Tibial nerve (tissue), 4 donors: ENCODE results near the gene OSBPL8. TPM values are rescaled to one million over a fixed set of nuclear protein-coding genes. Genes with fewer than 3 reads are reported as not detected.
"Not testable (repeated sequence)": the region's sequence is repeated elsewhere in the genome, so short reads cannot be mapped to it uniquely, and the experiment has no call there.

Experiments used
- DNase-seq, 2 donors: peaks; one replicate each; pipeline ENCODE4 v3.0.0-alpha.2; 2019; ENCODE audit warnings: low spot score in 2 of 2
- H3K27ac ChIP-seq, 4 donors: fragments of 200-600 bp; sonication (generic) in 3 of 4; one replicate each; pipeline ENCODE4 v1.5.1; 2017 to 2019; ENCODE audit warnings: mild to moderate bottlenecking in 1 of 4
- H3K27me3 ChIP-seq, 2 donors: fragments of 200-600 bp; sonication (generic) in 1 of 2; one replicate each; pipeline versions ENCODE4 v1.5.1 to v1.6.0; 2017 to 2019
- H3K36me3 ChIP-seq, 3 donors: fragments of 200-600 bp; sonication (generic); one replicate each; pipeline ENCODE4 v1.5.1; 2018 to 2019
- H3K4me1 ChIP-seq, 4 donors: fragments of 200-600 bp; sonication (generic) in 3 of 4; one replicate each; pipeline ENCODE4 v1.5.1; 2017 to 2019
- H3K4me3 ChIP-seq, 4 donors: fragments of 200-600 bp; sonication (generic) in 3 of 4; one replicate each; pipeline ENCODE4 v1.5.1; 2017 to 2019; ENCODE audit warnings: mild to moderate bottlenecking in 1 of 4, moderate library complexity in 1 of 4
- H3K9me3 ChIP-seq, 4 donors: fragments of 200-600 bp; sonication (generic) in 3 of 4; one replicate each; pipeline ENCODE4 v1.5.1; 2017 to 2019
- CTCF ChIP-seq, 5 experiments: fragments of 200-600 bp in 3 of 5; fragments of 450-650 bp in 2 of 5; sonication (generic) in 3 of 5; IDR thresholded peaks; one replicate each; pipeline ENCODE4 v1.5.1; 2016 to 2019; ENCODE audit warnings: antibody characterized with exemption in 5 of 5, mild to moderate bottlenecking in 3 of 5, moderate library complexity in 2 of 5
- EP300 ChIP-seq, 2 donors: sonication (generic); formaldehyde crosslinking; IDR thresholded peaks; one replicate each; pipeline ENCODE4 v1.6.1; 2017; ENCODE audit warnings: antibody characterized with exemption in 2 of 2, mild to moderate bottlenecking in 1 of 2
- POLR2A ChIP-seq, 2 donors: fragments of 450-650 bp; IDR thresholded peaks; one replicate each; pipeline ENCODE4 v1.6.1; 2017; ENCODE audit warnings: antibody characterized with exemption in 2 of 2, mild to moderate bottlenecking in 2 of 2, moderate library complexity in 2 of 2
- WGBS, 2 donors: methylation state at CpG; one replicate each; pipeline ENCODE4 v1.1.5; 2018; 5-methylcytosine and 5-hydroxymethylcytosine counted together
- total RNA-seq, 4 donors: library from RNA; depleted of rRNA; stranded (reverse); fragments of >200 nt; gene quantifications; one replicate each; pipeline ENCODE4 v1.1.0, GENCODE V29; 2016

OSBPL8 gene
- total RNA-seq, 4 donors from 2014 or later = 90.9 to 151 (median 119) TPM

GRCh38 chr12:76505050-76505449 lies 54.5 kb downstream of the OSBPL8 start:
- WGBS, 2 donors = 96 to 98% methylated on average over 2 of the region's 2 CpGs
- H3K27me3 ChIP-seq = no peaks in the 10 kb centered on the region
- H3K4me3 ChIP-seq = no peak overlapping the region
- no peaks in the 10 kb centered on the region for H3K4me1 ChIP-seq
- TF ChIP-seq POLR2A (IDR thresholded peaks at IDR 0.05) = no peak
- TF ChIP-seq CTCF (IDR thresholded peaks at IDR 0.05) = no peak
- no peak for TF ChIP-seq EP300 (IDR thresholded peaks at IDR 0.05)
- no peak overlapping the region for H3K27ac ChIP-seq
- H3K36me3 ChIP-seq = peaks cover 0 to 9% (median 0%) of the 10 kb centered on the region in 3 donors
- no peaks in the 10 kb centered on the region for H3K9me3 ChIP-seq
- DNase-seq = no peak

GRCh38 chr12:76504606-76505005 lies 55.0 kb downstream of the OSBPL8 start:
- no peak overlapping the region for H3K4me3 ChIP-seq
- H3K4me1 ChIP-seq = no peaks in the 10 kb centered on the region
- DNase-seq = no peak
- no peaks in the 10 kb centered on the region for H3K27me3 ChIP-seq
- H3K36me3 ChIP-seq = peaks cover 0 to 9% (median 0%) of the 10 kb centered on the region in 3 donors
- H3K27ac ChIP-seq = no peak overlapping the region
- no peaks in the 10 kb centered on the region for H3K9me3 ChIP-seq
- TF ChIP-seq POLR2A (IDR thresholded peaks at IDR 0.05) (no peak), EP300 (IDR thresholded peaks at IDR 0.05) (no peak), CTCF (IDR thresholded peaks at IDR 0.05) (no peak)
- 96% methylated on average over 2 of the region's 2 CpGs for WGBS, 2 donors

DNA sequence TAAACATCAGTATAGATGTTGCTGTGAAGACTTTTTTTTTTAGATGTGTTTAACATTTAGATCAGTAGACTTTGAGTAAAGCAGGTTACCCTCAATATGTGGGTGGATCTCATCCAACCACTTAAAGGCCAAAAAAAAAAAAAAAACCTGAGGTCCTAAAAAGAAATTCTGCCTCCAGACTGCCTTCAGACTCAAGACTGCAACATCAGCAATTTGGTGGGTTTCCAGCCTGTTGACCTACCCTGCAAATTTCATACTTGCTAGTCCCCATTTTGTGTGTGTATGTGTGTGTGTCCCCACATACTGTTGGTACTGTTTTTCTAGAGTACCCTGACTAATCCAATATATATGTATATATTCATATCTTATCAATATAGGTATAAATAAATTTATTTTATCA lies 55.6 kb downstream of the OSBPL8 start:
- H3K4me3 ChIP-seq = no peak overlapping the region
- H3K27ac ChIP-seq = no peak overlapping the region
- H3K27me3 ChIP-seq = no peaks in the 10 kb centered on the region
- TF ChIP-seq CTCF (IDR thresholded peaks at IDR 0.05) (no peak), POLR2A (IDR thresholded peaks at IDR 0.05) (no peak), EP300 (IDR thresholded peaks at IDR 0.05) (no peak)
- DNase-seq = no peak
- no peaks in the 10 kb centered on the region for H3K4me1 ChIP-seq
- H3K36me3 ChIP-seq = peaks cover 0 to 9% (median 0%) of the 10 kb centered on the region in 3 donors
- no peaks in the 10 kb centered on the region for H3K9me3 ChIP-seq

DNA sequence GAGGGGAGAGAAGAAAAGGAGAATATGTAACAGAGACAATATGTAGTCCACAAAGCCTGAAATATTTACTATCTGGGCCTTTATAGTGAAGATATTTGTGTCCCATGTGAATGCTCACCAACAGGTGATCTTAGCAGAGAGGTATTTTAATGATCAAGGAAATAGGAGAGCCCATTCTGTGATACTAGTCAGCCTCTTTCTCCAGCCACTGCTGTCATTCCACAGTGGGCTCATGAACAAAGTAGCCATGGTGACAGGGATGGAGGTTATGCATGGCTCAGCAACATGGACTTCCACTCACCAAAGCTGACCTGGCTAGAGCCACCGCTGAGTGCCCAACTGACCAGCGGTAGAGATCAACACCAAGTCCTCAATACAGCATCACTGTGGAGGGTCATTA lies 58.2 kb downstream of the OSBPL8 start:
- Histone ChIP-seq H3K9me3 (no peaks in the 10 kb centered on the region), H3K4me3 (no peak overlapping the region), H3K4me1 (no peaks in the 10 kb centered on the region), H3K27me3 (no peaks in the 10 kb centered on the region), H3K36me3 (no peaks in the 10 kb centered on the region), H3K27ac (no peak overlapping the region)
- WGBS, 2 donors = 100% methylated on average over 1 to 2 of the region's 2 CpGs
- no peak for DNase-seq
- TF ChIP-seq EP300 (IDR thresholded peaks at IDR 0.05) (no peak), POLR2A (IDR thresholded peaks at IDR 0.05) (no peak), CTCF (IDR thresholded peaks at IDR 0.05) (no peak)

GRCh38 chr12:76499136-76499535 lies 60.4 kb downstream of the OSBPL8 start:
- not testable (repeated sequence) for DNase-seq, H3K9me3 ChIP-seq, H3K27me3 ChIP-seq, H3K4me3 ChIP-seq, H3K36me3 ChIP-seq, H3K27ac ChIP-seq, H3K4me1 ChIP-seq
- 96 to 98% methylated on average over 4 of the region's 4 CpGs for WGBS, 2 donors

GRCh38 chr12:76495556-76495955 lies 64.0 kb downstream of the OSBPL8 start:
- Histone ChIP-seq H3K36me3 (peaks cover 0 to 9% (median 0%) of the 10 kb centered on the region in 3 donors), H3K4me3 (no peak overlapping the region), H3K27ac (no peak overlapping the region), H3K4me1 (no peaks in the 10 kb centered on the region), H3K9me3 (peaks cover 0 to 28% (median 5%) of the 10 kb centered on the region in 4 donors), H3K27me3 (no peaks in the 10 kb centered on the region)
- 77 to 87% methylated on average over 1 of the region's 1 CpG for WGBS, 2 donors
- TF ChIP-seq CTCF (IDR thresholded peaks at IDR 0.05) = no peak
- TF ChIP-seq EP300 (IDR thresholded peaks at IDR 0.05) = no peak
- no peak for TF ChIP-seq POLR2A (IDR thresholded peaks at IDR 0.05)
- DNase-seq = no peak
